Suppressor macrophage treated with lipopolysaccharide for 1 hour (primary cell): ENCODE data around the gene HLA-DQA1.
"Not testable (repeated sequence)": the region's sequence is repeated elsewhere in the genome, so short reads cannot be mapped to it uniquely, and the experiment has no call there.

ENCODE experiments used
- DNase-seq, 3 donors: peaks; one replicate each; pipeline ENCODE4 v3.0.0-alpha.2; 2020 to 2022

Gene HLA-DQA1

DNA sequence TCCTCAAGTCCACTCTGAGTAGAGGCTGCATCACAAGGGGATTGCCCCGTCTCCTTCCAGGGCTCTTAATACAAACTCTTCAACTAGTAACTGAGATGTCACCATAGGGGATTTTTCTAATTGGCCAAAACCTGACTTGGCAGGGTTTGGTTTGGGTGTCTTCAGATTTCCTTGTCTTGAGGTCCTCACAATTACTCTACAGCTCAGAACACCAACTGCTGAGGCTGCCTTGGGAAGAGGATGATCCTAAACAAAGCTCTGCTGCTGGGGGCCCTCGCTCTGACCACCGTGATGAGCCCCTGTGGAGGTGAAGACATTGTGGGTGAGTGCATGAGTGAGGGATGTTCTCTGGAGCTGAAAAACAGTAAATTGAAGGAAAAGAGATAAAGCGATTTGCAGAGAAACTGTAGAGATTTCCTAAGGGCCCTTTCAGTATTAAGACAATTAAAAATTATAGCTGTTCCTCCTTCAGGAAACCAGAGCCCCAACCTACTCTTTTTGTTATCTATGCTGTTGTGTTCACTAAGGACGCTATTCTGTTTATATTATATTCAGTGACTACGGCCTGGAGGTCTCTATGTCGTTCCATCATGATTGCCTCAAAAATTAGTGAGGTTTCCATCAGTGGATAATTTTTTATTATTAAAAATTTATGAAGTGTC is at the start of gene HLA-DQA1:
HLA-DQA1 (plus strand) TSS at position 188 of the 662 bp plus-strand sequence; CDS start at position 241, 53 bp downstream.
- DNase-seq, result peak; percentile 81 to 83 (median 82)

DNA sequence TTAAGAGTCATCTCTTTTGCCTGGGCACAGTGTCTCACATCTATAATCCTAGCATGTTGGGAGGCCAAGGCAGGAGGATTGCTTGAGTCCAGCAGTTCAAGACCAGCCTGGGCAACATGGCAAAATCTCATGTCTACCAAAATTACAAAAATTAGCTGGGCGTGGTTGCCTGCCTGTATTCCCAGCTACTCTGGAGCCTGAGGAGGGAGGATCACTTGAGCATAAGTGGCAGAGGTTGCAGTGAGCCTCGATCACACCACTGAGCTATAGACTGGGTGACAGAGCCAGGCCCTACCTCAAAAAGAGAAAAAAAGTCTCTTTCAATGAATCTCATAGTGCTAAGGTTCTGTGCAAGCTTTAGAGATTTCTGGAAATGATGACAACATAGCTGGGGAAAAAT is 49.0 kb upstream of the HLA-DQA1 start:
- DNase-seq, result no peak

DNA sequence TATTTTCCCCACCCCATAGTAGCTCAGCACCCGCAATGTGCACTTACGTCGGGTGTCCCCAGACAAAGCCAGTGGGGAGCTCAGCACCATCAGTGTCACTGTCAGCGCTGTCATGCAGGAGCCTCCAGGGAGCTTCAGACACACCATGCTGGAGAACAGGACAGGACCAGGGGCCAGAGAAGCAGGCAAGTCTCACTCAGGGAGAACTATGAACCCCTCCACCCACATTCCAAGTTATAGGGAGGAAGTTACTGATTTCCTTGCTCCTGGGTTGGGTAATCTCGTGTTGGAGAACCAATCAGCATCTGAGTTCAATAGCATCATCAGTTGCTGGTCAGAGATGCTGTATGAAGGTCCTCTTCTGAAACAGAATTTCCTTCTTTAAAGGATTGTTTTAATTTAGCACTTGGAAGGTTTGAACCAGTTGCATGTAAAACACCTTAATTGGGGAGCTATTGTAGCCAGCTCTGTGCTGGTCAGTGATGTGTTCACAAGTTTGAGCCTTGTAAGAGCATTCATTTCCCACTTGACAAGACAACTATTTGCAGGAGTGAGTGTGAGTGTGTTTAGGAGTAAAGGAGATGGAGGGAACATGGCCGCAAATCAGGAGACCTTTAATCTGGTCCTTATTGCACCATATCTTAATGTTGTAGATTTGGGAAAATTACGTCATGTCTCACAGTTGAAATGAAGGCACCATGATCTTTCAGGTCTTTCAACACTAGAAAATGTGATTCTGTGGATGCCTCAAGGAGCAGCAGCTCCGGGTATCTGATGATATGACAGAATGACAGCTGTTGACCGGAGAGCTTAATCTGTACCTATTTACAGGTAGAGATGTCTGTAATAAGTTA is 47.4 kb upstream of the HLA-DQA1 start, which contains the start of gene HLA-DRB1:
HLA-DRB1 (minus strand) TSS at position 253 of the 854 bp plus-strand sequence; CDS start at position 147, 106 bp downstream.
- DNase-seq, result peak; percentile 69 to 79 (median 78)

DNA sequence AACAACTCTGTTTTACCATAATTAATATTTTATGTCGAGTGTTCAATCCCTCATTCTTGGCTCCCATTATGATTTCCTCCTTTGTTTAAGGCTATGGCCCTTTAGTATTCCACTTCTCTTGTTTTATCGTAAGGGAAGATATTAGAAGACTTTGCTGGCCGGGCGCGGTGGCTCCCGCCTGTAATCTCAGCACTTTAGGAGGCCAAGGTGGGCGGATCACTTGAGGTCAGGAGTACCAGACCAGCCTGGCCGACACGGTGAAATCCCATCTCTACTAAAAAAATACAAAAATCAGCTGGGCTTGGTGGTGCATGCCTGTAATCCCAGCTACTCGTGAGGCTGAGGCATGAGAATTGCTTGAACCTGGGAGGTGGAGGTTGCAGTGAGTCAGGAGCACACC is 46.5 kb upstream of the HLA-DQA1 start:
- not testable (repeated sequence) for DNase-seq

DNA sequence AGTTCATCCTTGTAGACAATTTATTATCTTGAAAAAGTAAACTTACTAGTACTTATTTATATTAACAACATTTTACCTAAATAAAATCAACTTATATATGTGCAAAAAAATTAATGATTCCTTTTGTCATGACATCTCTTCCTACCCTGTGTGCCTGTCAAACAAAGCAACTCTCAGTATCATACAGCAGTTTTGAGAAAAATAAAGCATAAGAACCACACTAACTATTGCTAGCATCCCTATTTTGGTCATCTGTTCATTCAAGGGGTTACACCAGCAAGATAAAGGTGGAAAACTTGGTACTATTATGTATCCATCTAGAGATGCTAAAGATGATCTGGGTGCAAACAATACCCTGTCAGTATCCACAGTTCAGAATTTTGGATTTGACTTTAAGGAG is 40.2 kb upstream of the HLA-DQA1 start:
- DNase-seq, result no peak

DNA sequence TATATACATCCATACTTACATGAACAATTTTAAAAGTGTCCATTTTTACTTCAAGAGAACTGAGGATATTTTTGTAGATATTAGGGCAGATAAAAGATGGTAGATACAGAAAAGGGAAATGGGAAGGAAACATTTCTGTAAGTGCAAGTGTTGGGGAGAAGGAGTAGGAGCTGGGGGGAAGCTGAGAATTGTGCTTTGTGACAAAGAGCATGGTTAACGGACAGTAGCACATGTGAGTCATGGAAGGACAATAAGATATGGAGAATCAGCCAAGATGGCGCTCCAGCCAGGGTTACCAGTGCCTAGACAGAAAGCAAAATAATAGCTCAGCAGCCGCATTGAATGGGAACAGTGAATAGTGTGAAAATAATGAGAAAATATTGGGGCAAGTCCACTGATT is 34.8 kb upstream of the HLA-DQA1 start:
- DNase-seq, result peak in 2 of 3 donors; percentile 54 to 55

DNA sequence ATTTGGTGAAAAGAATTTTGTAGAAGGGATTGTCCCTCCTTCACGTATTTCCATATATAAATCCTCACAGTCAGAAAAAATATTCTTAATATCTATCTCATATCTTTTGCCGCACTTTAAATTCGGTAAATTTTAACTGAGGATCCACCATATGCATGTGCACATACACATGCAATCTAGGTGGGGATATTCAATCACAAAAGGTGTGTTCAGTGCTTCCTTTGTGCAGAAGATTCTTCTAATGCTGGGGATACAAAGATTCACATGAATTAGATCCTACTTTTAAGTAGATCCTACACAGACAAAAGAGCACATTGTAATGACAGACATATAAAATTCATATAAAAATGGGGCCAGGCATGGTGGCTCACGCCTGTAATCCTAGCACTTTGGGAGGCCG is 34.0 kb upstream of the HLA-DQA1 start:
- no peak for DNase-seq

DNA sequence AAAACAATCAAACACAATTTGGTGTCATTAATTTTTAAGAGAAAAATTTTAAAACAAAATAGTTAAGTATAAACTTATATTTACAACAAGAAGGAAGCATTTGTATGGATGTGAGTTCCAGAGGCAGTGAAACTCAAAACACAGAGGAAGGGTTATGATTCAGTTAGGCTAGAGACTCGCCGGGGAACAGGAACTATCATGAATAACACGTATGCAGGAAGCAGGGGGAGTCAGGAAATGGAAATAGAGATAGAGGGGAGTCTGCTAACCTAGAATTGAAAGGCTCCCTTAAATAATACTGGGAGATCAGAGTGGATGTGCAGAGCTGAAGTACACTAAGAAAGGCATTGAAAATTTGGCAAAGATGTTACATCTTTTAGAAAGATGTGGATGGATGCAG is 33.3 kb upstream of the HLA-DQA1 start:
- DNase-seq, result peak; percentile 35 to 60 (median 43)

DNA sequence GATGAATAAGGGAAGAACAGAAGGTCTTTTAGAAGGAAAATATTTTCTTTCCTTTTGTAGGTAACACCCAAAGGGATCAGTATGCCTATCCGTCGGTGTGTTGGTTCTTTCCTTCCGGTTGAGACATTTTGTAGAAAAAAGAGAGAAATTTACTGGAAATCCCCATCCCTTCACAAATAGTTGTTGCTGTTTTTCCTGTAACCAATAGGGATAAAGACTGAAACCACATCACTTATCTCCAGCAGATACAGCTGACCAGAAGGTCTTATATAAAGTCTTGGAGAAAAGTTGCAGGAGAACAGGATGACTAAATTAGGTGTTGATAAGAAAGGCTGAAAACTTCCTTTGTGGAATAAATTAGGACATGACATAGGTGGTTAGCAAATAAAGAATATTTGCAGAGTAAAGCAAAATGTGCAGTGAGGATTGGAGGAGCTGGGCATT is 32.8 kb upstream of the HLA-DQA1 start:
- peak; percentile 57 to 68 (median 59) for DNase-seq

DNA sequence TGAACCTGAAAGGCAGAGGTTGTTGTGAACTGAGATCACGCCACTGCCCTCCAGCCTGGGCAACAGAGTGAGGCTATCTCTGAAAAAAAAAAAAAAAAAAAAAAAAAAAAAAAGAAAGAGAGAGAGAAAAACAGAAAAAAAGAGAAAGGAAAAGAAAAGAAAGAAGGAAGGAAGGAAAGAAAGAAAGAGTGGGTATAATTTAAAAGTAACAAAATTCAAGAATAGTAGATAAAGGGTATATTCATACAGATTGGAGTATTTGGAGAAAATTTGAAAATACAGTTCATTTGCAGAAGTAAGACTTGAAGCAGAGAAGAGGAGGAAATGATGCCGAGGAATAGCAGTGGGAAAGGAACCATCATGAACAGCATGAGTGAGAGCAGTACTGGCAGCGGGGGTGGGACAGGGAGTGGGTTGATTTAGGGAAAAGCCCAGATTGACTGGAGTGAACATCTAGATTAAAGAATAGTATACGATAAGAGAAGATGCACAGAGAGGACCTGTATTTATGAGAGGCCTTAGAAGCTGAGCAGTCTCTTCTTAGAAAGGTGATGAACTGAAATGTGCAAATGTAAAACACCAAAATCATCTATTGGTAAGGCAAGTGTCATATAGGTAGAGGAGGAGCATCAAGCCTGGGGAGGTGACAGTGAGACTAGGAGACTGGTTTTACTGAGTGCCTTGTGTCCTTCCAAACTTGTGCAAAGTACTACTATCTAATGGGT is 29.8 kb upstream of the HLA-DQA1 start:
- DNase-seq, result peak; percentile 85 to 90 (median 86)

DNA sequence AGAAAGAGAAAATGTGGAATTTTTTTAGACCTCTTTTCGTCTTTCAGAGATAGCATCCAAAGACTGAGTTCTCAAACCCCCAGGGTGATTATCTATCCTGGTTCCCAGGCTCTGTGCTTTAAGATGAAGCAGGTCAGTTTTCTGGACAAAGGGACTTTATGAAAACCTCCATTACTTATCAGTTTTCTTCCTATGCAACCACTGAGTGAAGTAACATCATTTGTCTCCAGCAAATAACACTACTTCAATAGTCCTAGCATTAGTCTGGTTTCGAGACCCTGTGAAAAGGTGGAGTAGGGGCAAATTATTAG is 29.3 kb upstream of the HLA-DQA1 start:
- no peak for DNase-seq

DNA sequence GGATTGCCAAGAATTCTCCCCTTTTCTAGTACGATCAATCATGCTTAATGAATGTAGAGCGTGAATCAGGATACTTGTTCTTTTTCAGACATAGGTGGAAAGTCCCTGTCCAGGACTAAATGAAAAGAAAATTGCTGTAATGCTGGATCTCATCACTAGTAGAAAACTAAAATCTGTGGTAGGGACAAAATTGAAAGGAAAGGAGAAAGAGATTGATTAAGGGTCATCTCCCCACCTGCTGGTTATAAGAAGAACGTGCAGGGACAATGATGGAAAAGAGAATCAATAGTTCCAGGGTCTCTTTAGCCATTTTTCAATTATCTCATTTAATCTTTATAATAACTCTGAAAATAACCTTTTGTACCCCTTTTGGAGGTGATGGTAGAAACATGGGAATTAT is 28.8 kb upstream of the HLA-DQA1 start:
- DNase-seq, result no peak

DNA sequence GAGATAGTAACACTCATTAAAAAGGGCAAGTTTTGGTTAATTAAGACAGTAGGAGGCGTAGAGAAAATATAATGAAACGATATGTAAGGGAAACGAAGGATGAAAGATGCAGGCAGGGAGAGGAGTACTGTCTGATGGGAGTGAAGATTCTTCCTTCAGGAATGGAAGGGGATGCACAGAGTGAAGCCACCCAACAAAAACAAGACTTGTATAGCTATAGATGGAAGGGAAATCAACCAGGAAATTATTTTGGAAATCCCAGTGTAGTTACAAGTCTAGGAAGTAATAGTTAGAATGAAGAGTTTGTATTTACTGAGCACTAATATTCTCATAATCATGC is 27.8 kb upstream of the HLA-DQA1 start:
- no peak for DNase-seq

DNA sequence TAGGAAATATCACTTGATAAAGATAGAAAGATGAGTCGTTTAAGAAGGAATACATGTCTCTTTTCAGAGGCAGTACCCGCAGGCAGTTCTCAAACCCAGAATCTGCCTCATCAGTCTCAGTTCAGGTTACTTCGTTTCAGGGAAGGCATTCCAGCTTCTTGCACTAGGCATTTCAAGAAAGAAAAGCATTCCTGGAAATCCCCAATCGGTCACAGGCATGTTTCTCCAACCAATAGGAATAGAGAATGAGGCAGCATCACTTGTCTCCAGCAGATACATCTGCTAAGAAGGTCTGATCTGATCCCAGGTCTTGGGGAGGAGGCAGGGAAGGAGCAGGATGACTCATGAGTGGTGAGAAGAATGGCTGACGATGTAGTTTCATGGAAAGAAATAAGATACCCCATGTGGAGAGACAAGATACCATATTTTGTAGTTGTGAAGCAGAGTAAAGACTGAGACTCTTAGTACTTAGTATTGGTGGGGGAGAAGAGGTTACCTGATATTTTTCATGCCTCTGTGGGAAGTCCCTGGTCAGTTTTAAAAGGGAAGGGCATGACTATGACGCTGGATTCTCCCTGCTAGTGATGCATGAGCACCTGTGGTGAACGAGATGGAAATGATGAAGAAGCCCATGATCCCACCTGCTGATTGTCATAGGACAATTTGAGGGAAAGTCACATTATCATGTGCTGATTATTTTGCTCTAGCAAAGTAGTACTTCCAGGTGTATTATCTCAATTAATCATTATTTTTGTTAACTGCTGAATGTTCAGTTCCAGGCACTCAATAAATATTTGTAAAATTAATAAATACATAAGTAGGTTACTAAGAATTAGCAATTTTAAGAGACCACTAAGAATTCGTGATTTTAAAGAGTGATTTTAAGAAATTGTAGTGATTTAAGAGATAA is 27.2 kb upstream of the HLA-DQA1 start:
- DNase-seq, result peak; percentile 92 to 98 (median 98)

DNA sequence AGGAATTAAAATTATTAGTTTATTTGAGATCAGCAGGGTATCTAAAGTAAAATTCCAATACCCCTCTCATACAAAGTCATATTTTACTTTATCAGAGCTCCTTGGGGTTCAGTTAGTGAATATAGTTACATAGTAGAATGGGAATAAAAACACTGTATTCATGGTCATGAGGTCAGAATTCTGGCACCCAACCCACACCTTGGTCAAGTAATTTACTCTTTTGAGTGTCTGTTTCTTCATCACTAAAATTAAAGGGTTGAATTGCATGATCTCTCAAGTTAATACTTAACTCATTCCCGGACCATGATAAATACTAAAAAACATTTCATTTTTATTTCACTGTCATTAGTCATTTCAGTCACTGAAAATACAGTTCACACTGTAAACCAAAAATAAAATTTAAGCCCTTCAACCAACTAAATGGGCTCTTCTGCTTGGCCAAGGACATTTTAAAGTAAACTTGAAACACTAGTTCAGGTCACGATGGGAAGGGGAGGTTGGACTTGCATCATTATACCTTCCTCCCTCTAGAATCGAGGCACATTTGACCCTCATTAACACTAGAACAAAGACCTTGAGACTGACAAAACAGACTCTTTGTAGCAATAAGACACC is 26.4 kb upstream of the HLA-DQA1 start:
- no peak for DNase-seq

DNA sequence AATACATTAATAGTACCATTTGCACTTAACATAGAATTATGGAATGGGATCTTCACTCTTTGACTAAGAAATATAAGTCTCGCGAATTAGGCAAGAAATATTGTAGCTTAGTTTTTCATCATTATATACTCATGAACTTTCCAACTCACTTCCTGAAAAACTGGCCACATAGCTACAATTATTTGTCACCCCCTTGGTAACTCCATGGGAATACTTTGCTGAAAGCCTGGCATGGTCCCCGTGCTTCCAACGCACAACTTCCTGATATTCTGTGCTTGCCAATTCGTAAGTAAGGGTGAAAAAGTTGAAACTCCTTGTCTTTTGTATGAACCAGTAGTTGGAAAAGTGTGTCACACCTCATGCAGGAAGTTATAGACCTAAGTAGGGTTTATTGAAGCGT is 23.7 kb upstream of the HLA-DQA1 start:
- DNase-seq, result peak in 2 of 3 donors; percentile 43 to 46

DNA sequence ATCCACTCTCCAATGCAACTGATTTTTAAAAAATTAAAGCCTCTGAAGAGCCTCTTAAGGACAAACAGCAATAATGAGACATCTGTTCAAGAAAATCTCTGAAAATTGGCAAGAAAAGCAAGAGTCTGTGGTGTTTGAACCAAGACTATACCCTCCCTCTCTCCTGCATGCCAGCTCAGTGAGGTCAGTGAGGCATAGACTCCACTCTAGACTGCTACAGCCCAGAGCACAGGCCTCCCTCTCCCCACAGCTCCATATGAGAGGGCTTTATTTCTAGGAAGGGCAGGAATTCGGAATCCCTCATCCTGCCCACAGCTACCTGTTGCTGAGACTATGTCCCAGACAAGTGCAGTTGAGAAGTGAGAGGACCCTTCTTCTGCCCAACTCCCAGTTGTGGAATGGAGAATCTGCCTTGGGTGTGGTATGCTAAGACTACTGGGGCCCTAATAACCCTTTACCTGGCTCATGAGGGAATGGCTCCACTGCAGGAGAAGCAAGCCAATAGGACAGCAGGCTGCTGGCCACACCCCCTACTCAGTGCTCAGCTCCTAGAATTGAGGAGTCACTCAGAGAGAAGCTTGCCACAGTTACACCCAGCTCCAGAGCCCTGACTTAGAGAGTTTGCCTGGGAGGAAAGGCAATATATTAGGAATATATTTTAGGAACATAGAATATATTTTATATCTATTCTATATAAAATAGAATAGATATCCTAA is 22.7 kb upstream of the HLA-DQA1 start:
- DNase-seq, result no peak

DNA sequence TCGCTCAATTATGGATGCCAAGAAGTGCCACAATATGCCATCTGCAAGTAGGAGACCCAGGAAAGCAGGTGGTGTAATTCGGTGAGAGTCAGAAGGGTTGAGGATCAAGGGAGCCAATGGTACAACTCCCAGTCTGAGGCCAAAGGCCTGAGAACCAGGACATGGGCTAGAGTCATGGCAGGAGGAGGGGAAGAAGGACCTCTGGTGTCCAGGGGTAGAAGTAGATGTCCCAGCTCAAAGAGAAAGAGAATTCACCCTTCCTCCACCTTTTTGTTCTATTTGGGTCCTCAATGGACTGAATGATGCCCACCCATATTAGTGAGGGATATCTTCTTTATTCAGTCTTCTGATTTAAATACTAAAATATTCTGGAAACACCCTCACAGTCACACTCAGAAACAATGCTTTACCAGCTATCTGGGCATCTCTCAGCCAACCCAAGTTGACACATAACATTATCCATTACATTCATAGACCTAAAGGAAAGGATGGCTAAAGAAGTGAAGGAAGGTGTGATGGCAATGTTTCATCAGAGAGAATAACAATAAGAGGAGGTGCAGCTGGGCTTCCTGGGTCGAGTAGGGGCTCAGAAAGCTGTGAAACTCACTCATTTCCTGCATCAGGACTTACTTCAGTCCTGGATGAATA is 21.2 kb upstream of the HLA-DQA1 start:
- DNase-seq, result no peak

DNA sequence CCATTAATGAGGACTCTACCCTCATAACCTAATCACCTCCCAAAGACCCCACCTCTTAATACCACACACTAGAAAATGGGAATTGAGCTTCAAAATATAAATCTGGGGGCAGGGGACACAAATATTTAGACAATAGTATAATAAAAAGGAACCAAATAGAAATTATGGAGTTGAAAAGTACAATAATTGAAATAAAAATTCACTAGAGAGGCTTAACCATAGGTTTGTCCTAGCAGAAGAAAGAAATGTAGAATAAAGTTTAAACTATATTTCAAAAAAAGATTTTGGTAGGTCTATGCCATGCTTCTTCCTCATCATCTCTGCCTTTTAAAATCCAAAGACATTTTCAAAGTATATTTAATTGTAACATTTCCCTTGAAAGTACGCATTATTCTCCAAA is 19.5 kb upstream of the HLA-DQA1 start:
- no peak for DNase-seq

DNA sequence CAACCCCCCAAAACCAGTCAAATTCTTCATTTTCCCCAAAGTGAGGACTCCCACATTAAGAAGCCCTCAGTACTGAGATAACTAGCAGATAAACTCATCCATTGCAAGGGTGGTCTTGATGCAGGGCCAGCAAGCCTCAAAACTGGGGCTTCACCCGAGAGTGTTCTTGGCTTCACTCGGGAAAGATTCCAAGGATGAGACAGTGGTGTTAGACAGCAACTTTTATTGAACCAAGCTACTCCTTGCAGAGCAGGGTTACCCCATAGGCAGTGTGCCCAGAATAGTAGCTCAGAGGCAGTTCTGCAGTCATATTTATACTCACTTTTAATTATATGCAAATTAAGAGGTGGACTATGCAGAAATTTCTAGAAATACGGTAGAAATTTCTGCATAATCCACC is 15.8 kb upstream of the HLA-DQA1 start:
- no peak for DNase-seq
